HCT116 (cell line): ENCODE data around the gene RNASEL. TPM values are rescaled to one million over a fixed set of nuclear protein-coding genes. Genes with fewer than 3 reads are reported as not detected.

Experiments used
- total RNA-seq: library from RNA; stranded (reverse); gene quantifications from one replicate; pipeline ENCODE4 v1.2.1, GENCODE V29; 2021; ENCODE audit not compliant: unreplicated experiment

RNASEL gene
- total RNA-seq, 1 experiment from 2014 or later, result 2.9 TPM

Other genes with a start within 250 kb of the RNASEL start
- 165 TPM for gene GLUL, start 197.5 kb downstream of the RNASEL start, total RNA-seq
- not detected for gene TEDDM1, start 188.6 kb downstream of the RNASEL start, total RNA-seq
- gene RGSL1, start 139.1 kb downstream of the RNASEL start, total RNA-seq, result not detected
- 6.5 TPM for gene RGS16, start 15.1 kb upstream of the RNASEL start, total RNA-seq
- gene RGS8, start 95.3 kb upstream of the RNASEL start, total RNA-seq, result not detected
- 0.39 TPM for gene NPL, start 200.5 kb upstream of the RNASEL start, total RNA-seq